GM19099 (cell line): Measurements from ENCODE around the gene EDEM2.

Experiments used
- POLR2A ChIP-seq: IDR thresholded peaks from 3 replicates; pipeline ENCODE4 v1.6.1; 2011; ENCODE audit warnings: low read depth; ENCODE audit not compliant: insufficient read length; ENCODE audit errors: extremely low read depth

EDEM2 gene

DNA sequence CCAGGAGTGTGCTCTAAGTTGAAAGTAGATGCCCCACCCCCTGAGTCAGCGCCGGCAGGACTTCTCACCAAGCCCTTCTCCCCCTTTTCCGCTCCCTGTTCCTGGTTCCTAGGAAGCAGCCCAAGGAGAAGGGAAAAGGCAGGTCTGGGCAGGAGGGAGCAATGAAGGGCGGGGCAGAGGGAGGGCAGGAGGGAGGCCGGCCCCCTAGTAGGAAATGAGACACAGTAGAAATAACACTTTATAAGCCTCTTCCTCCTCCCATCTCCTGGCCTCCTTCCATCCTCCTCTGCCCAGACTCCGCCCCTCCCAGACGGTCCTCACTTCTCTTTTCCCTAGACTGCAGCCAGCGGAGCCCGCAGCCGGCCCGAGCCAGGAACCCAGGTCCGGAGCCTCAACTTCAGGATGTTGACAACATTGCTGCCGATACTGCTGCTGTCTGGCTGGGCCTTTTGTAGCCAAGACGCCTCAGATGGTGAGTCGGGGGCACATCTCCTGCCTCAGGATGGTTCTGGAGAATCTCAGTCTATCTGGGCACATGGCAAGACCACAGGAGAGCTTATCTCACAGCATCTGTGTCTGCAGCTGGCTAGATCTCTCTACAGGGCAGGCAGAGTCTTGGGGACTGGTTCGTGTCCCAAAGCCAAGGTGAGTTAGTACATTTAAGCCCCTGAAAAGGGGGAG is 24.8 kb upstream of the EDEM2 start, which contains the start of gene PROCR:
PROCR (plus strand) TSS at position 320 of the 681 bp plus-strand sequence; CDS start at position 403, 83 bp downstream.
- TF ChIP-seq POLR2A = no peak

DNA sequence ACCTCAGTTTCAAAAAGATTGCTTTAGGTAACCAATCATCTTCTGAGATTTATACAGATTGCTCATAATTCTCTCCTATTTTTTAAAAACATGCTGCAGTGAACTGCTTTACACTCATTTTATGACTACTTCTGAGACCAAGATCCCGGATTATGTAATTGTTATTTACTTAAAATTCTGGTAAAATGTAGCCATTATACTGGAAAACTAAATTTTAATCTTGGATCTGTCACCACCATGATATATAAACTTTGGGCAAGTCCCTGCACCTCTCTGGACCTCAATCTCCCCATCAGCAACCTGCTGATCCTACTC is 24.3 kb upstream of the EDEM2 start:
- no peak for TF ChIP-seq POLR2A

DNA sequence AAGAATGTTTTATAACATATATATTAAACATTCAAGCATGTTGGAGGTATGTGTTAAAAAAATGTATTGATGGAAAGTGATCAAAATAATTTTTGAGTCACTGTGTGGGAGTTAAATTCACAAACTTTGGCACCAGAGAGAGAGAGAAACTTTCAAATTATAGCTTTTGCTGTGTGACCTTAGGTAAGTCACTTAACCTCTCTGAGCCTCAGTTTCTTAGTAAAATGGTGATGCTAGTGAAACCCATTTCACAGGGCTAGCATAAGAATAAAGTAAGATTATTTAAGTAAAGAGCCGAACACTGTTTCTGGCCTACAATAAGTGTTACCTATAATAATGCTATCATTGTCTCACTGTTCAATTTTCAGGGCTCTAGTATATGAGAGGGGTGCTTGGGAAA is 20.7 kb upstream of the EDEM2 start:
- no peak for TF ChIP-seq POLR2A

DNA sequence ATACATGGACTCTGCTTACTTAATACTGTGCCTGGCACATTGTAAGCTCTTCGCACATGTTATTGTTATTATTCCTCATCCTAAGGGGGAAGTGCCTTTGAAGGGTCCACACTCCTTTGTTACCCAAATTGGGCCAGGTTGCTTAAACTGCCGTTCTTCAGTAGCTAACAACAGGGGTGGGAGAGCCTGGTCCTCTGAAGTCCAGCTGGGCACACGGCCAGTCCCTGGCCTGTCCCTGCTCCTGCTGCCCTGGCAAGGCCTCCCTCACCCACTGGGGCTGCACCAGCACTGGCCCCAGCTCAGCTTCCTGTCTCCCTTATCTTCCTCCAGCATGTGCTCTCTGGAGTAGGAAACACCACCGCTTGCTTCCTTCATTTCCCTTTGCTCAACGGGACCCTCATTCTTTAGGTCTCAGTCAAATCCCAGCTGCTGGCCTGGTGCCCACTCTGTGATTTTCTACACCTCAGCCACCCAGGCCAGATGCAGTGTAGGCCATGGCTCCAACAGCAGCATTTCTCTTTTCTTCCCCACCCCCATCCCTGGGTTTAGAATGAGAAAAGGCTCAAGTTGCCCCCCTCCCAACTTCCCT is 19.2 kb upstream of the EDEM2 start:
- no peak for TF ChIP-seq POLR2A

DNA sequence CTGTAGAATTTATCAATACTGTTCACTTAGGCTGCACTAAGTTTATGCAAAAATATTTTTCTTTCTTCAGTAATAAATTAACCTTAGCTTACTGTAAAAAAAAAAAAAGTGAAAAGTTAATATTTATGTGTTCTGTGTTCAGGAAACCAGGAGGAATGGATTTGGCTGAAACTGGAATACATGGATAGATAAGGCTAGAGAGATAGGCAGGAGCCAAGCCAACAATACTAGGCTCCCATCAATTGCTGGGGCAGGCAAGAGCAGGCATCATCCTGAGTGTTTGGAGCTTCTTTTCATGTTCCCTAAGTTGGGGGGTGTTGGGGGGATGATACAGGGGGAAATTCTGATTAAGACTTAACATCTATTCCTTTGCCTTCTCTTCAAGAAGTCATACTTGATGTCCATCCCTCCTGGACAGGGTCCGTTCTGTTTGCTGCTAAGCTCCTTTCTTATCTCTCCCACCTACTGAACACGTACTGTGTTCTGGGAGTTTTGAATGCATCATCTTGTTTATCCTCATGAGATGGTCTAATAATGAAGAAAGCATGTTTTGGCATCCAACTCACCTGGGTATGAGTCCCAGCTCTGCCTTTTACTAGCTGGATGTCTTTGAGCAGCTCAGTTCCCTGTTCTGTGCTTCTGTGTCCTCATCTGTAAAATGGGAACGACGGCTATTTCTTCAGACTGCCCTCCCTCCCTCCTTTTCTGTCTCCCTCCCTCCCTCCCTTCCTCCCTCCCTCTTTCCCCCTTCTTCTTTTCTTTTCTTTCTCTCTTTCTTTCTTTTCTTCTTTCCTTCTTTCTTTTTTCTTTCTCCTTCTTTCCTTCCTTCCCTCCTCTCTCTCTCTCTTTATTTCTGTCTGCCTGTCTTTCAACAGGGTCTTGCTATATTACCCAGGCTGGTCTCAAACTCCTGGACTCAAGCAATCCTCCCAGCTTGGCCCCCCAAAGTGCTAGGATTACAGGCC is 18.4 kb upstream of the EDEM2 start:
- no peak for TF ChIP-seq POLR2A

DNA sequence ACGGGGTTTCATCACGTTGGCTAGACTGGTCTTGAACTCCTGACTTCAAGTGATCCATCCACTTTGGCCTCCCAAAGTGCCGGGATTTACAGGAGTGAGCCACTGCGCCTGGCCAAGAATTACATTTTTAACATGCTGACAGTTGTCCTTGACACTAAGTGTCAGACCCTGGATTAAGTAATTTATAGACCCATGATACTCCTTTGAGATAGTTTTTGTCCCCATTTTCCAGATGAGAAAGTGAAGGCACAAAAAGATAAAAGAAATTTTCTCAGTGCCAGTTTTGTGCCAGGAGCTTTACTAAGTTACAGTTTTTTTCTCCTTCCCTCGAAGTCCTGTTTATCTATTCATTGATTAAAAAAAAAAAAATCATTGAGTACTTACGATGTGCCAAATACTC is 9.8 kb upstream of the EDEM2 start:
- TF ChIP-seq POLR2A = no peak

DNA sequence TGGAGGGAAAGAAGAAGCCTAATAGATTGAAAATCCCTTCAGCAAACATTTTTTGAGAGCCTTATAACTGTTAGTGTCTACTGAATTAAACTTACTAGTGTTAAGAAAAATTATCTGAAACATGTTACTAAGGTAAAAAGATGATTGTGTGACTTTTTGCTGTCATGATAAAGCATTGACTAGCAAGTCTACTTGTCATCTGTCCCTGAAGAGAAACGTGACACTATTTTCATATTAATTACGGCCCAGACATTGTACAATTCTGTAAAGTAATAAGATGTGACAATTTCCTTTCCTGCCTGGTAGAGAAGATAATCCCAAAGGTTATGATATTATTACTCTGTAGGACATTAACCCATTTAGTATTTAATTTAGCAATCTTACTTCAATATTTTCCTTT is 8.8 kb upstream of the EDEM2 start:
- TF ChIP-seq POLR2A = no peak

DNA sequence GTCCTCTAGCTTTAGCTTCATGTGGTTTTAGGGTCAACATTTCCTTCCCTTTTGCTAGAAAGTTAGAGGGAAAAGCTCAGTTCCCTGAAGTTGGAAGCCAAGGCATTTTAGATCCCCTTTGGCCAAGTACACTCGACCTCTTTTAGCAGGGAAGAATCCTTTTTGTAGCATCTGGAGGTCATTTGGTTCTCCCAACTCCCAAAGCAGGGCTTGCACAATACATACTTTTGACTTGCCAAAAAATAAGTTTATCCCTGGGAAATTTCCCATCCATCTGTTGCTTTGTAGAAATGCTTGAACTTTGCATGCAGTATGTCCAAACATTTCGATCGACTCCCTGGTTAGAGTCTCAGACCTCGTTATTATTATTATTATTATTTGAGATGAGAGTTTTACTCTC is 4.6 kb upstream of the EDEM2 start:
- no peak for TF ChIP-seq POLR2A

DNA sequence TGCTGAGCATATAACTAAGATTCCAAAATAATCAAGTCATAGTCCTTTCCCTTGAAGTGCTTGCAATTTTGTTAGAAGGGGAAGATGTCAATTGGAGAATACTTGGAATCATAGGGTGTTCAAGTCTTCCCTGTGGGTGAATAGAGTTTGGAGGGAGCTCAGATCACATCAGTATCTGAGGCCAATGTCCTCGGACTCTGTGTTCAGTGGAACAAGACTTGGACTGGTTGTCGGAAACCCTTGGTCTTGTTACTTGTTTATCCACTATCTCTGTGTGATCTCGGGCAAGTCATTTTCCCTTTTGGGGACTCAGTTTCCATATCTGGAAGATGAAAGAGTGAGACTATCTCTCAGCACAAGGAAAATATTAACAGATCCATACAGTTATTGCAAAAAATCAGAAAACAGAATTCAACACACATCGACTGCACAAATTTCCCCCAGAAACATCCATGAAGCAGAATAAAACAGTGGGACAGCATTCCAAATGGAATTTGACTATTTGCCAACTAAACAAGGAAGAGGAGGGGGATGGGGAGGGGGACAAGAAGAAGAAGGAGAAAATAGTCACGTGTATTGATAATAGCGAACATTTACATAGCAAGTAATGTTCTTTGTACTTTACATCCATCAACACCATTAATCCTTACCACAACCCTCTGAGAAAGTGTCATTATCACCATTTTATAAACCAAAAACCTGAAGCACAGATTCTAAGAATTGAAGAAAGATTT is 3.9 kb upstream of the EDEM2 start:
- TF ChIP-seq POLR2A = no peak

DNA sequence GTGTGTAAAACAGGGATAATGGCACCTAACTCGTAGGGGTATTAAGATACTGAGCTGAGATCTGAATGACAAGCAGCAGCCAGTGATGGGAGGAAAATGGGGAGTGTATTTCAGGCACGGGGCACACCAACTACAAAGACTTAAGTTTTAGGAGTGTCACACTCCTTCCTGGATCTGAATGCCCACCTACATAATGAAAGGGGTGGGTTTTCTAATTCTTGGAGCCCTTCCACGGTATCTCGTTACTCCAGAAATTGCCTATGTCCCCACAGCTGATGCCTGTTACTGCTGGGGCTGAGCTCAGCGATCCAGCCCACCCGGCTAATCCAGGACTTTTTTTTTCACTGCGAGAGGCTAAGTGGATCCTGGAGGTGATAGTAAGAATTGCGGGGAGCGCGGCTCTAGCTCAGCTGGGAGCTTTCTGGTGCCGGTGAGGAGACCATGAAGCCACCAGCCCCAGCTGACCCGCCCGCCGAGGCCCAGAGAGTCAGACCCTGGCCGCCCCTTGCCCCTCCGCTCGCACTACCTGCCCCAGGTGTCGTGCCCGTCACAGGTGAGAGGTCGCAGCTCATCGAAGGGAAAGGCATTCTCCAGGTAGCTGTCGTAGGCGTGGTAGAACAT is 727 bp downstream of the EDEM2 start:
- TF ChIP-seq POLR2A = no peak

DNA sequence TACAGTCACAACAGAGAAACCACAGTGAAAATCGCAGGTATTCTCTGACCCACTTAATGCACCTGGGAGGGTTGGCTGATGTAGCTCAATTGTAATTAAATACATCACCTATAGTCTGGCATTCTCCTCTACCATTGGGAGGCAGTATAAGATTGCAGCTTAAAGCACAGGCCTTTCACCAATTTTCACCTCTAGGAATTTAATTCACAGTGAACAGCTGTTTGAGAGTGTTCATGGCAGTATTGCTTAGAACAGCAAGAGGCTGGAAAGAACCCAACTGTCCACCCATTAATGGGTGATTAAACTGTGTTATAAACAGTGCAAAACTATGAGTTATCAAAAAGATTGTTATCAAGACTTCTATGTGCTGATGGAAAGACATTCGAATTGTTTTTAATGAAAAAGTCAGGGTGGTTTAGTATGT is 2.0 kb downstream of the EDEM2 start:
- no peak for TF ChIP-seq POLR2A

DNA sequence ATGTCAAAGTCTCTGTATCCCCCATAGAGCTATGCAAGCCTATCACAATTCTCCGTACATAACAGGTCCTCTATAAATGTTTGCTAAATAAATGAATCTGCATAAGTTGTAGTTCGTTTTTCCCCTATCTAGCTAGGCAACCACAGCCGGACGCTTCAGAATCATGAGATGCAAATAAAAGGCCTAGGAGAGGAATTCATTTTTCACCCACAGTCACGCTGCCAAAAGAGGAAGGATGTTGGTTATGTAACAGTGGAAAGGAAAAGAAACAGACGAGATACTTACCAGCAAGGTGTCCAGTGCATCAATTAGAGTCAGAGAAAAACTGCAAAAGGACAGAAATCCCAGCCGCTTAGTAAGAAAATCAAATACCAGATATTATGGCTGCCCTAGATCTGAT is 2.4 kb downstream of the EDEM2 start:
- TF ChIP-seq POLR2A = no peak

DNA sequence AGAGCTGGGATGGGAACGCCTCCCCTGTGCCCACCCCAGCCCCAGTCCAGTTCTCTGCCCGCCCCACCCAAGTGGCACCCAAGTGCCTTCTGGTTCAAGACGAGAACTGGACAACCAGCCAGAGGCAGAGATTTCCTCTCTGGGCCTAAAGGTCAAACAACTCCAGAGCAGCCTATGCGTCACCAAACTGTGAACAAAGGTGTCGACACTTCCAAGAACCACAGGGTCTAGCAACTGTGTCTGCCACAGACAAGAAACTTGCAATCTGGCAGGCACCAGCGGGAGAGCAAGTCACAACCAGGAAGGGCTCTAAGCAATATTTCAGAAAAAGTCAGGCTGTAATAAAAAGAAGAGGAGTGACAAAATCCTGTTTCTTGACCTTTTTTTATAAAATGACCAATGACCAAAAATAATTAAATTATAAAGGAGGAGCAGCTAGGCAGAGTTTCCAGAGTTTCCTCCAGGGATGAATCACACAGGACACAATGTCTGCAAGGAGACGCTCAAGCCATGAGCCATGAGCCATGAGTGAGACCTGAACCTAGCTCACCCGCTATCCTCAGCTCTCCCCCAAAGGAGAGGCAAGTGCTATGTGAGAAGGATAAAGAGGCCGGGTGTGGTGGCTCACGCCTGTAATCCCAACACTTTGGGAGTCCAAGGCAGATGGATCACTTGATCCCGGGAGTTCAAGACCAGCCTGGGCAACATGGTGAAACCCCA is 11.1 kb downstream of the EDEM2 start:
- no peak for TF ChIP-seq POLR2A

DNA sequence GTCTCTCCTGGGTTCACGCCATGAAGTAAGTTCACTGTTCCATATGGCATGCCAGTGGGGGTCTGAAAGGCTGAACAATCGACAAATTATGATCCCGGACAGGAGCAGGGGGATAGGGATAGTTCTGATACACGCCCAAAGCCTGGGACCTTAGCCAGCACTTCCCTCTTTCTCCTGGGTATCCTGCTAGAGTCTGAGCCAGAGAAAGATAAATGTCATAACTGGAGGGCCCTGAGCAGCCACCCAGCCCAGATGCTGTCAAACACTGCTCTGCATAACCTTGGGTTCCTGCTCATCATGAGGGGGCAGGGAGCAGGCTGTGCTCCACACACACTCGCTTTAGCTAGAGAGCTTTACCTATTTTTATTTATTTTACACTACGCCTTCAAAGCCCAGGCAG is 12.3 kb downstream of the EDEM2 start:
- no peak for TF ChIP-seq POLR2A
